ENCODE results near the gene EXD2.

The EXD2 gene

DNA sequence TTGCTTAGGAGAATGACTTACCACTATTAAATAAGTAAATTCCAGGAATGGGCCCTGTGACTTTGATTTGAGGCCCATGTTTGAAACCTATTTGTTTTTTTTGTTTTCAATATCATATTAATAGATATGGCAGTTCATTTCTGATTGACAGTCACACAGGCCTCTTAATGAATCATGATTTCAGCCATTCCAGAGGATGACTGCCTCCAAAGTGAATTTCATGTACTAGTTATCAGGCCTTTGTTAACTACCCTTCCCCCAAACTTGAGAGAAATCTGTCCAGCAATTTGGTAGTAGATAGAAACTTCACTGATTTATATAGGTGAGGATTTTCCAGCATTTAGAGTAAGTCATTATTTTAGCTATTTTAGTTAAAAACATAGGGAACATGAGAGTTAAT, 42.8 kb downstream of the EXD2 start:
- DNase-seq, result no peak
- ATAC-seq (ENCODE audit: insufficient read depth, low read depth), result no peak
- H2AFZ ChIP-seq (ENCODE audit: low read depth, low read length), result no peak overlapping the region
- TF ChIP-seq EZH2 (IDR thresholded peaks at IDR 0.05; ENCODE audit: borderline replicate concordance, low read depth, low read length, severe bottlenecking) (no peak), CTCF (IDR thresholded peaks at IDR 0.05; ENCODE audit: borderline replicate concordance, extremely low read depth, low read length, poor library complexity, severe bottlenecking) (no peak)
- H3K27ac ChIP-seq (ENCODE audit: low read length), result no peak overlapping the region
- H3K9ac ChIP-seq (ENCODE audit: low read depth, low read length), result no peak overlapping the region
- no peaks in the 10 kb centered on the region for H3K27me3 ChIP-seq (ENCODE audit: insufficient read depth, low read length, poor library complexity)
- H3K9me3 ChIP-seq (ENCODE audit: insufficient read depth, low read length, severe bottlenecking), result no peaks in the 10 kb centered on the region
- no peaks in the 10 kb centered on the region for H4K20me1 ChIP-seq (ENCODE audit: insufficient read depth, low read length)
- no peaks in the 10 kb centered on the region for H3K4me1 ChIP-seq (ENCODE audit: insufficient read depth, low read length)
- H3K36me3 ChIP-seq (ENCODE audit: insufficient read depth, low read length), result peaks cover 3% of the 10 kb centered on the region
- H3K4me3 ChIP-seq (ENCODE audit: low read depth in 1 of 2, low read length in 2 of 2), result no peak overlapping the region
- H3K79me2 ChIP-seq (ENCODE audit: insufficient read depth, low read length), result no peaks in the 10 kb centered on the region
- H3K4me2 ChIP-seq (ENCODE audit: insufficient read depth, low read length), result no peak overlapping the region

DNA sequence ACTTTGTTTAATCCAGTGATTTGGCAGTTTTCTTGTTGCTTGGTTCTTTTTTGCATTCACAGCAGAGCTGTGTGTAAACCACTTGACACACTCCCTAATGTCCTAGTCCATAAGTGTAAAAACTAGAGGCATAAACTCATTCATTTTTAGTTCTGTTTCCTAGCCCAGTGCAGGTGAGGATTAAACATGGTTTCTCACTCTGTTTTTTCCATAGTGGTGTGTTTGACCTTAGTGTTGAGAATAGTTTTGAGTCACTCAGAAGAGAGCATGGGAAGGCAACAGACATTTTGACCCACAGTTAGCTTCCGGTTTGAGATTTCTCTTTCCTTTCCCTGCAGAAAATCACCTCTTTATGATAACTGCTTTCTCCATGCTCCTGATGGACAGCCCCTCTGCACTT, 44.4 kb downstream of the EXD2 start:
- Histone ChIP-seq H3K27ac (ENCODE audit: low read length) (no peak overlapping the region), H2AFZ (ENCODE audit: low read depth, low read length) (no peak overlapping the region), H4K20me1 (ENCODE audit: insufficient read depth, low read length) (no peaks in the 10 kb centered on the region), H3K4me2 (ENCODE audit: insufficient read depth, low read length) (no peak overlapping the region), H3K4me1 (ENCODE audit: insufficient read depth, low read length) (no peaks in the 10 kb centered on the region), H3K27me3 (ENCODE audit: insufficient read depth, low read length, poor library complexity) (no peaks in the 10 kb centered on the region), H3K9ac (ENCODE audit: low read depth, low read length) (no peak overlapping the region), H3K4me3 (ENCODE audit: low read depth in 1 of 2, low read length in 2 of 2) (no peak overlapping the region), H3K9me3 (ENCODE audit: insufficient read depth, low read length, severe bottlenecking) (no peaks in the 10 kb centered on the region), H3K79me2 (ENCODE audit: insufficient read depth, low read length) (no peaks in the 10 kb centered on the region), H3K36me3 (ENCODE audit: insufficient read depth, low read length) (peaks cover 3% of the 10 kb centered on the region)
- ATAC-seq (ENCODE audit: insufficient read depth, low read depth) (no peak), DNase-seq (no peak)
- TF ChIP-seq CTCF (IDR thresholded peaks at IDR 0.05; ENCODE audit: borderline replicate concordance, extremely low read depth, low read length, poor library complexity, severe bottlenecking) (no peak), EZH2 (IDR thresholded peaks at IDR 0.05; ENCODE audit: borderline replicate concordance, low read depth, low read length, severe bottlenecking) (no peak)

GRCh38 chr14:69237142-69237541, 45.8 kb downstream of the EXD2 start:
- DNase-seq (no peak), ATAC-seq (ENCODE audit: insufficient read depth, low read depth) (no peak)
- Histone ChIP-seq H3K4me1 (ENCODE audit: insufficient read depth, low read length) (no peaks in the 10 kb centered on the region), H3K9ac (ENCODE audit: low read depth, low read length) (no peak overlapping the region), H4K20me1 (ENCODE audit: insufficient read depth, low read length) (no peaks in the 10 kb centered on the region), H3K4me2 (ENCODE audit: insufficient read depth, low read length) (no peak overlapping the region), H3K27ac (ENCODE audit: low read length) (no peak overlapping the region), H3K9me3 (ENCODE audit: insufficient read depth, low read length, severe bottlenecking) (no peaks in the 10 kb centered on the region), H3K27me3 (ENCODE audit: insufficient read depth, low read length, poor library complexity) (no peaks in the 10 kb centered on the region), H3K36me3 (ENCODE audit: insufficient read depth, low read length) (peaks cover 3% of the 10 kb centered on the region), H3K4me3 (ENCODE audit: low read depth in 1 of 2, low read length in 2 of 2) (no peak overlapping the region), H3K79me2 (ENCODE audit: insufficient read depth, low read length) (no peaks in the 10 kb centered on the region), H2AFZ (ENCODE audit: low read depth, low read length) (no peak overlapping the region)
- no peak for TF ChIP-seq EZH2 (IDR thresholded peaks at IDR 0.05; ENCODE audit: borderline replicate concordance, low read depth, low read length, severe bottlenecking)
- no peak for TF ChIP-seq CTCF (IDR thresholded peaks at IDR 0.05; ENCODE audit: borderline replicate concordance, extremely low read depth, low read length, poor library complexity, severe bottlenecking)

GRCh38 chr14:69237584-69237983, 46.3 kb downstream of the EXD2 start:
- H3K9me3 ChIP-seq (ENCODE audit: insufficient read depth, low read length, severe bottlenecking), result no peaks in the 10 kb centered on the region
- no peak for TF ChIP-seq CTCF (IDR thresholded peaks at IDR 0.05; ENCODE audit: borderline replicate concordance, extremely low read depth, low read length, poor library complexity, severe bottlenecking)
- TF ChIP-seq EZH2 (IDR thresholded peaks at IDR 0.05; ENCODE audit: borderline replicate concordance, low read depth, low read length, severe bottlenecking), result no peak
- H3K36me3 ChIP-seq (ENCODE audit: insufficient read depth, low read length), result peaks cover 3% of the 10 kb centered on the region
- no peaks in the 10 kb centered on the region for H4K20me1 ChIP-seq (ENCODE audit: insufficient read depth, low read length)
- no peak overlapping the region for H3K4me2 ChIP-seq (ENCODE audit: insufficient read depth, low read length)
- DNase-seq (no peak), ATAC-seq (ENCODE audit: insufficient read depth, low read depth) (no peak)
- H3K9ac ChIP-seq (ENCODE audit: low read depth, low read length), result no peak overlapping the region
- H2AFZ ChIP-seq (ENCODE audit: low read depth, low read length), result no peak overlapping the region
- no peak overlapping the region for H3K4me3 ChIP-seq (ENCODE audit: low read depth in 1 of 2, low read length in 2 of 2)
- no peaks in the 10 kb centered on the region for H3K4me1 ChIP-seq (ENCODE audit: insufficient read depth, low read length)
- no peaks in the 10 kb centered on the region for H3K79me2 ChIP-seq (ENCODE audit: insufficient read depth, low read length)
- H3K27me3 ChIP-seq (ENCODE audit: insufficient read depth, low read length, poor library complexity), result no peaks in the 10 kb centered on the region
- H3K27ac ChIP-seq (ENCODE audit: low read length), result no peak overlapping the region
